HG02884 (cell line): ENCODE measurements around the gene FHDC1.
"Not testable (repeated sequence)": the region's sequence is repeated elsewhere in the genome, so short reads cannot be mapped to it uniquely, and the experiment has no call there.

Experiments
- ATAC-seq: cut with Tn5 transposase; IDR thresholded peaks from one replicate; pipeline ENCODE4 v1.9.1; 2021; ENCODE audit warnings: mild to moderate bottlenecking, moderate library complexity; ENCODE audit not compliant: unreplicated experiment

FHDC1 gene, protein sequence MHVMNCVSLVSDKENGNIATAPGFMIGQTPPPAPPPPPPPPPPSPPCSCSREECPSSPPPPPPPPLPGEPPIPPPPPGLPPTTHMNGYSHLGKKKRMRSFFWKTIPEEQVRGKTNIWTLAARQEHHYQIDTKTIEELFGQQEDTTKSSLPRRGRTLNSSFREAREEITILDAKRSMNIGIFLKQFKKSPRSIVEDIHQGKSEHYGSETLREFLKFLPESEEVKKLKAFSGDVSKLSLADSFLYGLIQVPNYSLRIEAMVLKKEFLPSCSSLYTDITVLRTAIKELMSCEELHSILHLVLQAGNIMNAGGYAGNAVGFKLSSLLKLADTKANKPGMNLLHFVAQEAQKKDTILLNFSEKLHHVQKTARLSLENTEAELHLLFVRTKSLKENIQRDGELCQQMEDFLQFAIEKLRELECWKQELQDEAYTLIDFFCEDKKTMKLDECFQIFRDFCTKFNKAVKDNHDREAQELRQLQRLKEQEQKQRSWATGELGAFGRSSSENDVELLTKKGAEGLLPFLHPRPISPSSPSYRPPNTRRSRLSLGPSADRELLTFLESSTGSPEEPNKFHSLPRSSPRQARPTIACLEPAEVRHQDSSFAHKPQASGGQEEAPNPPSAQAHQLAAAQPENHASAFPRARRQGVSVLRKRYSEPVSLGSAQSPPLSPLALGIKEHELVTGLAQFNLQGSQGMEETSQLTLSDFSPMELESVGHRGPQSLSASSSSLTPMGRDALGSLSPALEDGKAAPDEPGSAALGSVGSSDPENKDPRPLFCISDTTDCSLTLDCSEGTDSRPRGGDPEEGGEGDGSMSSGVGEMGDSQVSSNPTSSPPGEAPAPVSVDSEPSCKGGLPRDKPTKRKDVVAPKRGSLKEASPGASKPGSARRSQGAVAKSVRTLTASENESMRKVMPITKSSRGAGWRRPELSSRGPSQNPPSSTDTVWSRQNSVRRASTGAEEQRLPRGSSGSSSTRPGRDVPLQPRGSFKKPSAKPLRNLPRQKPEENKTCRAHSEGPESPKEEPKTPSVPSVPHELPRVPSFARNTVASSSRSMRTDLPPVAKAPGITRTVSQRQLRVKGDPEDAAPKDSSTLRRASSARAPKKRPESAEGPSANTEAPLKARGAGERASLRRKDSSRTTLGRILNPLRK

DNA sequence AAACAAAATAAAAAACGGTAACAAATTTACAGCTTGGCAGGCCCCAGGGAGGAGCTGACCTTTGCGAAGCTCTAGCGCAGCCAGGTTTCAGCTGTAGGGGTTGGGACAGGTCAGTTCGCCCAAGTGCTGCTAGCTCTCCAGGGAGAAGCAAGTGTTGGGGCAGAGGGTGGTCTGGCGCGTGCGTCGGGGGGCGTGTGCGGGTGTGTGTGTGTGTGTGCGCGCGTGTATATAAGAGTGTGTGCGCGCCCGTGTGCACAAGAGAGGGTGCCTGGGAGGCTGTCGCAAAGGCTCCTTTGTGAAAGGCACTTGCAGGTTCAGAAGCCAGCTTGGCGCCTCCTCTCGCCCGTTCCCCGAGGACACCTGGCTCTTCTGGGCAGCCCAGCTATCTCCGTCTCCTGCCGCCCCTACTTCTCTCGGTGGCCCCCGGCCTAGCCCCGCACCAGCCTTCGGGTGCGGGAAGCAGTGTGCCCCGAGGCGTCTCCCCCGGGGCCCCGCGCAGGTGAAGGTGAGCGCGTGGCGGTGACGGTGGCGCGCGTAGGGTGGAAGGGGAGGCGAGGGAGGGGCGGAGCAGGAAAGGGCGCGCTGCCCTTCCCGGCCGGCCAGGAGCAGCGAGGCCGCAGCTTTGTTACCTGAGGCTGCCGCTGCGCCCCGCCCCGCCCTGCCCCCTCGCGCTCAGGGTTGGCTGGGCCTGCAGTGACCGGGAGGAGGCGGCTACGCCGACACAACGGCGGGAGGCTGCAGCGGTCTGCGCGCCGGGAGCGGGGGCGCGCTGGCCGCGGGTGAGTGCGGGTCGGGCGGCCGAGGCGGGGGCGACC, at the start of gene FHDC1:
Gene FHDC1, plus strand, starts transcription at position 693 of the 815 bp plus-strand sequence. CDS start 6,735 bp downstream, outside the sequence.
- no peak for ATAC-seq

DNA sequence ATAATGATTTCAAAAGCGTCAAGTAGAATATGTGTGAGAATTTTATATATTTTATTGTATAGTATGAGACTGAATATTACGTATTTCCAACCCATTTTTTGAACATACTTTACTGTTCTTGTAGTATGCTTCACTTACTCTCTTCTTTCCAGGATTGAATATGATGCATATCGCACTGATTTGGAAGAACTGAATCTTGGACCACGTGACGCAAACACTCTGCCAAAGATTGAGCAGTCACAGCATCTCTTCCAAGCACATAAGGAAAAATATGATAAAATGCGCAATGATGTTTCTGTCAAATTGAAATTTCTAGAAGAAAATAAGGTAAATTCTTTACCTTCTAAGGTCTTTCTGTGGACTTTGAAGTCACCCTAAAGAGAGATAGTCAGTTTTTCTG, 48.1 kb upstream of the FHDC1 start:
- ATAC-seq: no peak

DNA sequence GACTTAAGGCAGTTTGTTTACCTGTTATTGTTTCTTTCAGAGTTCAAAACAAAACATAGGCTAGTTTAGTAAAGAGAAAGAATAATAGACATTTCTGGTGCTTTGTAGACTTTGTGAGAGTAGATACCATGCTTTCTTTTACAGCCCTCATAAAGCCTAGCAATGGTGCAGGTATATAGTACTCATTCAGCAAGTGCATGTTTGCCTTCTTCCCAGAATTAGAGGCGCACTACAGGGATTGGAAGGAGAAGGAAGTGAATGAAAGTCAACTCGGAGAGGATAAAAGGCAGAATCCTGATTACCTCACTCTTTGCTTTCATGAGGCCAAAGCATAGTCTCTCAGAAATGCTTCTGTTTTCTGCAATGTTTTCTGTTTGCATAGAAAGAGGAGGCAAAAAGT, 43.1 kb upstream of the FHDC1 start:
- no peak for ATAC-seq

DNA sequence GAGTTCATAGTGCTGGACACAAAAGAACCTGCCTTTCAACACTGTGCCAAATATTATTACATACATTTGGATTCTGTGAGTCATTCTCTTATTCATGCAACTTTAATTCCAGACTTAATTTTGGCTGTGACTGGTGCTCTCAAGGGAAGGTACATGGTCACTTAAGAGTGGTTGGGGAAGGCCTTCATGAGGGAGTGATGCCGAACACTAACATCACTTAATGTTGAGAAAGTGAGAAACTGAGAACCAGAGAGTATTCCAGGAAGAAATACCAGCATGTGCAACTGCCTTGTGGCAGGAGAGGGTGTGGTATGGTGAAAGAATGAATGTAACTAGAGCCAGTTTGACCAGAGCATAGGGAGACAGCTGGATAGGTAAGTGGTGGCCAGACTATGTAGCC, 41.5 kb upstream of the FHDC1 start:
- ATAC-seq: no peak

DNA sequence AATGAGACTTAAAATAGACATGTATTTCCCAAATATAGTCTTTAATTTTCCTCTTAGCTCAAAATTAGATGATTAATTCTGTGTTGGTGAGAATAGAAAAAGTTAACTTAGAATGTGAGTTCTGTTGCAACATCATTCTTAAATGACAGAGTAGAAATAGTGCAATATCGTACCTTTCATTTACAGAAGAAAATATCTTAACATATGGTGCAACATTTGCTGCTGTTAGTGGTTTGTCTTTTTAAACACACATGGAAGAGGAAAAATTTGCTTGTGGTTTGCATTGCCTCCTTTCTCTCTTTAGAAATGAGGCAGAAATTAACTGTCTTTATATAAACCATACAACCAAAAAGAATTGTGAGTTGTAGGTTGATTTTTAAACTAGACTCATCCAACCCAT, 39.3 kb upstream of the FHDC1 start:
- ATAC-seq: no peak

DNA sequence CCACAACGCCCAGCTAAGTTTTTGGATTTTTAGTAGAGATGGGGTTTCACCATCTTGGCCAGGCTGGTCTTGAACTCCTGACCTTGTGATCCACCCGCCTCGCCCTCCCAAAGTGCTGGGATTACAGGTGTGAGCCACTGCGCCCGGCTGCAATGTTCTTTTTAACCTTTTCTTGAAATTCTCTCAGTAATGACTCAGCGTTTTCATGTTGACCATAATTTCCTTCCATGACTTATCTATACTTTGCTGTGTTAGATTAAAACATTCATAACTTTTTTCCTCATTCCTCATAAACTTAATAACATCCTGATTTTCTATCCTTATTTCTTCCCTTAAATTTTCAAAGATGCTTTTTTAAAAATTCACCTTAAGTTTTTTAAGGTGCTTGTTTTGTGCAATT, 38.0 kb upstream of the FHDC1 start:
- ATAC-seq: not testable (repeated sequence)

DNA sequence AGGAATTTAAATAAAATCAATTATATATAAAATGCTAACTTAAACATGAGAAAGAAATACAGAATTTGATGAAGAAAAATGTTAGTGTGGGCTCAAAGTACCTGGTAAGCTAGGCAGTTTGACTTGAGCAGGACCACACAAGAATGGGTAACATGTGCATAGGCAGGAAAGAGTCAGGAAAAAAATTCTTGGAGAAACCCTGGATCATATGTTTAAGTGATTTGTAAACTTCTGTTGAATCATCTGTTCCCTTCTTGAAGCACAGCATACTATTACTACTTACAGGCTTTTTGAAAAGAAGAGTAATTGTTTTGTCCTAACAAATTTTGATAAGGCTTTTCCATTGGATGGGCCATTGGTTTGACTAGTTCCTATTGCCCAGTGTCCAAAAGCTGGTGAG, 37.5 kb upstream of the FHDC1 start:
- ATAC-seq: no peak

DNA sequence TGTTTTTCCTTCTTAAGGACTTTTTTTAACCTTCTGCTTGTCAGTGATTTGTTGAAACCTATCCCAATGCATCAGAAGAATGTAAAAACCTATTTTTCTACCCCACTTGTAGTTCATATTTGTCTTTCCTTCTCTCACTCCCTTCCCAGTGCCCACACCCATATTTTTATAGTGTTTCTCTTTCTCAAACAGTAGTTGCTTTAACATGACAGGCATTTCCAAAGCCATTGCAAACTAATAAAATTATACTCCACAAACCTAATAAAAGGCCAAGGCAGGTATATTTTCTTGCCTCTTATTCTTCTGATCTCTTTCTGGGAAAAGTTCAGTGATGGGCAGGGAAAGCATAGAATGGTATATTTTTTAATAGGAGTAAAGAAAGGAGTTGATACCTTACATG, 35.7 kb upstream of the FHDC1 start:
- ATAC-seq: no peak

DNA sequence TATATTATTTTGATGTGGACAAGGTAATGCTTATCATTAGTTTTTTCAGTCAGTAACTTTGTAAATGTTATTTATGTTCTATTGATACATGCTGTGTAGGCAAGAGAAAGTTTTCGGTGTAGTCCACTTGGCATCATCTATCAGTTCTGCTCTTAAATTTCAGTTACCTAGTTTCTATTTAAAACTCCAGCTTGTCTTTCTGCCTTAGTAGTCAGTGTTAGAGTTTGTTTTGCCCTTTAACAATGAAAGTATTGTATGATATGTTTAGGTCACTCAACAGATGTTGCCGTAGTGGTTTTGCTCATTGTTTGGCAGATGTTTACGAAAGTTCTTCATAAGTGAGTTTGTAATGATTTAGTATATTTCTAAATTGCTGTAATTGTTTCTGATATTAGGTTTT, 34.9 kb upstream of the FHDC1 start:
- no peak for ATAC-seq

DNA sequence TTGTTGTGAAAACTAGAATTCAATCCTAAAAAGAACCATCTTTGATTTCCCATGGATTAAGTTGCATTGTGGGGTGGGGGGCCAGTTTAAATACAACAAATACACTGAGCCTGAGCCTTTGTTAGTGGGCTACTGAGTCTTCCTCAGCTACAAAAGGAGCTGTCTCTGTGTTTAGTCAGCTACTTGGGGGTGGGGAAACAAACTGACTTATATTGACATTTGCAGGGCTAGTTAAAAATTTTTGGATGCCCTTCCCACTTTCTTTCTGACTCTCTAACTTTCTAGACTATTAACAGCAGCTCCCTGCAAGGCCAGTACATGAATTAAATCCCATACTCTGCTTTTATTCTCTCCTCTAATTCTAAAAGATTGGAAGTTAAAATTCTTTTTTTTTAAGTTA, 32.5 kb upstream of the FHDC1 start:
- no peak for ATAC-seq

DNA sequence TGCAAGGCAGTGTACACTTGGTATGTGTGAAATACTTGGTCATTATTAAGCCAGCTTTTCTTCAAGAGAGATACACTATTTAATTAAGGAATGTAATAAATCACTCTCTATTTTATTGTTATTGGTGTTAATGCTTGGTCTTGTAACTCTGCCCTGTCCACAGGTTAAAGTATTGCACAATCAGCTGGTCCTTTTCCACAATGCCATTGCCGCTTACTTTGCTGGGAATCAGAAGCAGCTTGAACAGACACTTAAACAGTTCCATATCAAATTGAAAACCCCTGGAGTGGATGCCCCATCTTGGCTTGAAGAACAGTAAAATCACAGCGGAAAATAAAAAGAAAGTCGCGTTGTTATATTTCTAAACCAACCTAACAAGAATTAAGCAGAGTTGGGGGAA, 26.2 kb upstream of the FHDC1 start:
- ATAC-seq: no peak

DNA sequence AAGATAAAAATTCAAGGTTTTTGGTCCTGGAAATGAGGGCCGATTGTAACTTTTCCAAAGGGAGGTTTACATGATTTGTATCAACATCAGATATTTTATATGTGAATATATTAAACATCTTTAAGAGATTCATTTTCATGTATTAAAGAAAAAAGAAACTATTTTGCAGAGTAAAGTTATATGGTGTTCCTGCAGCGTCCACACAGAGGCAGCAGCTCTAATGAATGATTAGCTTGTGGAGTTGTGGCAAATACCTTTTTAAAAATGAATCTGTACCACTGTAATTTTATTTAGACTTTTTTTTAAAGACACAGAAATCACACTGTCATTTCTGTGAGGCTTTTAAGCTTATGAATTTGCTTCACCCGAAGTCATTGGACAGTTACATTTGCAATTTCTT, 25.6 kb upstream of the FHDC1 start:
- ATAC-seq: no peak

DNA sequence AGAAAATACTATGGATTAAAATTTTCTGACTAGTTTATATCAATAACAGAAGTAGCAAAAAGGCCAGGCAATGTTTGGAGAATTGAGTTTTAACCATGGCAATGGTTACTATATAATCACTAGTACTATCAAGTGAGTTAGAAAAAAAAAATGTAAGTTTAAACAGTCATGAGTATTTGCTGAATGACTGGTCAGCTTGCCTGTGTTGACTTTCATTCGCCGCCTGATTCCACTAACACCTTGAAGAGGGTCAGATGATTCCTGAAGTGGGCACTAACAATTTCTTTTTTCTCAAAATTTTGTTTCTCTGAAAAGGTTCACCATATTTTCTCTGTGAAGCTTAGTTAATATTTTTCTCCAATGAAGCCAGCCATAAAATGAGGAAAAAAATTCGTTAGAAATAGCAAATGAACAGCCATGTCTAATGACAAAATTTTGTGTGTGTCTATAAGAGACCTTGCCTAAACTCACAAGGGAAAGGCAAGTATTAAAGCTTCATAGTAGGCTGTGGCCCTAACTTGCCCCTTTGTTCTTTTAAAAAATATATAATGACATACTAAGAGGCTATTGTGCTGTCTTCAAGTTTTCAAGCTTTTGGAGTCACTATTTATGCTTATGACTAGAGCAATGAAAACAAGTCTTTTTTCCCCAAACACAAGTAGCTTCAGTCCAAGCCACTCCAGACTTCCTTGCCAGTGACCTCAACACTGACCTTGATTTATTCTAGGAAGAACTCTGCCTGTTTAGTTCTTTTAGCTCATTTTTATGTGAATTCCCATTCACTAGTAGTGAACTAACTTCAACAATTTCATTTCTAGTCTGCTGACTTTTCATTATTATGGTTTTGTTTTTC, 18.4 kb upstream of the FHDC1 start:
- no peak for ATAC-seq

DNA sequence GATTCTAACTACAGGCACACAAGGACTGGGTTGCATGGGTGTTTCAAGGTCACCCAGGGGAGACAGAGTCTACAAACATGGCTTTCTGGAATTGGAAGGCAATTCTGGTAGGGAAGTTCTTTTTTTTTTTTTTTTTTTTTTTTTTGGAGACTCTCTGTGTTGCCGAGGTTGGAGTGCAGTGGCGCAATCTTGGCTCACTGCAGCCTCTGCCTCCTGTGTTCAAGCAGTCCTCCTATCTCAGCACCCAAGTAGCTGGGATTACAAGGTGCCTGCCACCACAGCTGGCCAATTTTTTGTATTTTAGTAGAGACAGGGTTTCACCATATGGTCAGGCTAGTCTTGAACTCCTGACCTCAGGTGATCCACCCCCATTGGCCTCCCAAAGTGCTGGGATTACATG, 16.3 kb upstream of the FHDC1 start:
- ATAC-seq: no peak

DNA sequence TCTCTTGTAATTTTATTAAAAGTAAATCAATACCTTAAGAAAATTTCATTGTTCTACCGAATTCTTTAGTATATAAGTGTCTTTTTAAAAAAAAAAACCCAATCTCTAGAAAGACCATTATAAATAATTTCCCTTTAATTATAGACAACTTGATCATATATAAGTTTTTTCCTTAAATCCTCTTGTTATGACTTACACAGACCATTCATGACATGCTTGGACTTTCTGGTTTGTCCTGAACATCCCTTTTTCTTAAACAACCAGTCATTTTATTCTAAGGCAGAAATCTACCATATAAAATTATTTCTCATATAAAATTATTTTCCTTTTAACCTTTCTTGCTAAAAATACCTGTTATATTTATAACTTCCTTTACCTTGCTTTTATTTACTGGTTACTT, 15.4 kb upstream of the FHDC1 start:
- ATAC-seq: no peak

DNA sequence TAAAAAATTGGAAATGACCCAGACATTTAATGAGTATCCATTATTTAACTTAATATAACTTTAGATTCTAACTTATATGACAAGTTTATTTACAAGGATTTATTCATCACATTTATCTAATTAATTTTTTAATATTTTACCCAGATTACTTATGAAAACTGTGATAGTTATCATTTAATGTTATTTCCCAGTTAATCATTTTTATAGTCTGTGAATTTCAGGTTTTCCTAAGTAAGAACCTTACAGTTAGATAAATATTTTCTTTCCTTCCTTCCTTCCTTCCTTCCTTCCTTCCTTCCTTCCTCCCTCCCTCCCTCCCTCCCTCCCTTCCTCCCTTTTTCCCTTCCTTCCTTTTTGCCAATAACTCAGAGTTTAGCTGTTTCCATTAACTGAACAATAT, 14.8 kb upstream of the FHDC1 start:
- ATAC-seq: no peak

DNA sequence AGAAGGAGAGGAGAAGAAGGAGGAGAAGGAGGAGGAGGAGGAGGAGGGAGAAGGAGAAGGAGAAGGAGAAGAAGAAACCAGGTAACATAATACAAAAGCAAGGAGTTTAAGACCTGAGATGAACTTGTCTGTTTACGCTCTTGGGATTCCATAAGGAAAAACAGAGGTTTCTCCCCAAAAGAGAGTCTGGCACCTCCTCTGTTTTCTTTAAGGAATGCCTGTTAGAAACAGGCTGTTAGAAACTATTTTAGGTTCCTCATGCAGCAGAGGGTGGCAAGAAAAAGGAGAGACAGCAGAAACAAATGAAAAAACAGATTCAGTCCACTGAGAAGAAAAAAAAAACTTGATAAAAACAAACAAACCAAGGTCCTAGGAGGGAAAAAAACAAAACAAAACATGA, 10.3 kb upstream of the FHDC1 start:
- ATAC-seq: no peak

DNA sequence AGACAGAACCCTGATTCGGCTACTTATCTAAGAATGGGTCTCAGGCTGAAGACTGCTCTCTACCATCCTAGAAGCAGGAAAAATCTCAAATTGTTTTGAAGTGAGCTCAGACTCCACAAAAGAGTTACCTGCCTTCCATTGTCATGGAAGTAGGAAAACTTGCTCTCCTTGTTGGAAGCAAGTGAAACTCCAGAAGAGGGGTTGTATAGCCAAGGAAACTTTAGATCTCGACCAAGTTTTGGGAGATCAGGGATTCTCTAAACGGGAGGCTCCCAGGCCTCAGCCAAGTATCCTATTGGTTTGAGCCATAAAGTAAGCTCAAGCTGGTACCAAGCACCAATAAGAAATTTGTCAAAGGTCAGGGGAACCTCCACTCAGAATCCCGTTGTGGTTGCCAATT, 9.2 kb upstream of the FHDC1 start:
- no peak for ATAC-seq

DNA sequence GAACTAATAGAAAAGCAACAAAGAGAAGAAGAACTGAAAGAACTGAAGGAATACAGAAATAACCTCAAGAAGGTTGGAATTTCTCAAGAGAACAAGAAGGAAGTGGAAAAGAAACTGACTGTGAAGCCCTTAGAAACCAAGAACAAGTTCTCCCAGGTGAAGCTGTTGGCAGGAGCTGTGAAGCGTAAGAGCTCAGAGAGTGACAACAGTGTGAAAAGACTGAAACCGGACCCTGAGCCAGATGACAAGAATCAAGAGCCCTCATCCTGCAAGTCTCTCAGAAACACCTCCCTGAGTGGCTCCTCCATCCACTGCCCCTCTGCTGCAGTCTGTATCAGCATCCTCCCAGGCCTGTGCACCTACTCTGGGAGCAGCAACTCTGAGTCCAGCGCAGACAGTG, 8.4 kb upstream of the FHDC1 start:
- ATAC-seq: no peak

DNA sequence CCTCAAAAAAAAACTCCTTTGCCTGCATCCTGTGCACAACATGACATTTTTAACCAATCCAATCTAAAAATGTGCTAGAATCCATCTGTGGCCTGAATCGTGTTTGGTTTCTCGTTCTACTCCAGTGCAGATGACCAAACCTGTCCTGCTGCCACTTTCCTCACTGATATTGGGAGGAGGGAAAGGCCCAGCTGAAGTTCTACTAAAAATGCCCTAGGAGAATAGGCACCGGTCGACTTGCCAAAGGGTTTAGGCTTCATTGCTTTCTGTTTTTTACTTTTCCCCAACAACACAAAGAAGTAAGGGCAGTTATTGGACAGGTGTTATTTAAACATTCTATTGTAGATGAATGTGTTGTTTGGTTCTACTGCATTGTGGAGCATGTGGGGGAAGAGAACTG, 7.8 kb upstream of the FHDC1 start:
- no peak for ATAC-seq
